K562 (cell line): Measurements from ENCODE around the gene NBPF3. TPM values are rescaled to one million over a fixed set of nuclear protein-coding genes. Genes with fewer than 3 reads are reported as not detected.
A peak's percentile ranks its signal among the peaks of the same experiment; 100 is the strongest.

Experiments
- BACH1 ChIP-seq: fragments of 200-800 bp; sonication (Bioruptor generic); IDR thresholded peaks from 2 replicates; pipeline ENCODE4 v1.6.1; 2016; ENCODE audit warnings: missing genetic modification characterization, missing compliant biosample characterization
- LARP7 ChIP-seq: fragments of 450-650 bp; IDR thresholded peaks from 2 replicates; pipeline ENCODE4 v1.6.1; 2016
- POLR2G ChIP-seq: fragments of 200-400 bp; formaldehyde crosslinking; IDR thresholded peaks from 2 replicates; pipeline ENCODE4 v1.6.1; 2017; ENCODE audit warnings: low read depth, mild to moderate bottlenecking, antibody characterized with exemption, low read length, moderate library complexity
- RBM14 ChIP-seq: fragments of 200-400 bp; formaldehyde crosslinking; IDR thresholded peaks from 2 replicates; pipeline ENCODE4 v1.6.1; 2018; ENCODE audit warnings: low read depth, mild to moderate bottlenecking, low read length, moderate library complexity, borderline replicate concordance; ENCODE audit not compliant: insufficient read depth
- RNF219 ChIP-seq: fragments of 250-450 bp; sonication (Bioruptor Pico); IDR thresholded peaks from 2 replicates; pipeline ENCODE4 v1.5.0; 2022; ENCODE audit warnings: mild to moderate bottlenecking
- TSHZ1 ChIP-seq: fragments of 250-450 bp; sonication (Bioruptor Pico); IDR thresholded peaks from 2 replicates; pipeline ENCODE4 v1.4.0; 2020; ENCODE audit warnings: mild to moderate bottlenecking, moderate library complexity
- ZNF512 ChIP-seq: IDR thresholded peaks from 2 replicates; pipeline ENCODE4 v1.6.1; 2016; ENCODE audit warnings: missing genetic modification characterization, missing compliant biosample characterization
- polyA plus RNA-seq, 8 experiments: library from polyadenylated mRNA; depleted of rRNA in 4 of 8; stranded (reverse) in 5 of 8; unstranded in 3 of 8; fragments of >200 nt; fragmentation: Nextera tagmentation in 2 of 8; fragmentation: Illumina TruSeq in 1 of 8; extraction: Ambion mirVana in 2 of 8; extraction: Trizol in 1 of 8; gene quantifications; 2 replicates each; pipeline versions ENCODE4 v1.2.1 to v1.2.3, GENCODE V29; 2011 to 2014; ENCODE audit warnings: inconsistent platforms in 1 of 8, missing spikeins in 1 of 8
- total RNA-seq, 7 experiments: library from RNA; depleted of rRNA in 6 of 7; stranded (reverse); fragments of >200 nt in 6 of 7; fragmentation: Illumina TruSeq in 2 of 7; extraction: Trizol in 2 of 7; gene quantifications; 2 replicates each; pipeline versions ENCODE4 v1.2.1 to v1.2.3, GENCODE V29; 2011 to 2021; ENCODE audit warnings: low replicate concordance in 1 of 7

The NBPF3 gene
- total and polyA plus RNA-seq, 9 of the 15 experiments (the other 6 are each of a cell fraction or from before 2014, with no cell fraction given) = 1.5 to 7.3 (median 5.4) TPM

GRCh38 chr1:21439721-21440629 is at the start of gene NBPF3 (continued):
- TF ChIP-seq ZNF512 (no peak), RNF219 (CRISPR knock-in tag) (no peak), TSHZ1 (no peak), BACH1 (tag) (no peak), POLR2G (peak; percentile 75), RBM14 (0 out of 2 replicates have a peak, but pooled peaks have one; percentile 59), LARP7 (no peak)
- TF ChIP-seq, all 486 proteins: peak for 28
